GM12892 (cell line): ENCODE measurements around the gene OR11H7.

Experiments
- POLR2A ChIP-seq: IDR thresholded peaks from 2 replicates; pipeline ENCODE4 v1.6.1; 2011; ENCODE audit warnings: low read depth, low read length, control low read depth
- TAF1 ChIP-seq: IDR thresholded peaks from 2 replicates; pipeline ENCODE4 v1.6.1; 2011; ENCODE audit warnings: low read depth, mild to moderate bottlenecking, control low read depth, low read length, borderline replicate concordance

- TF ChIP-seq POLR2A (no peak), TAF1 (no peak)
These were observed 32.9 kb upstream of the OR11H7 start for GRCh38 chr14:20195911-20196310.
